Measurements from ENCODE around the gene C2orf49. TPM values are rescaled to one million over a fixed set of nuclear protein-coding genes. Genes with fewer than 3 reads are reported as not detected.

C2orf49 gene
- total RNA-seq, 1 experiment from 2014 or later = 24.8 TPM

- Histone ChIP-seq H3K4me3 (ENCODE audit: low read depth, low read length, poor library complexity, severe bottlenecking) (no peak overlapping the region), H3K27me3 (replicated peaks; ENCODE audit: insufficient read depth, low read depth, low read length, poor library complexity) (no peaks in the 10 kb centered on the region), H3K36me3 (ENCODE audit: insufficient read depth, low read length, poor library complexity, severe bottlenecking) (peaks cover 23% of the 10 kb centered on the region), H3K9me3 (ENCODE audit: low read depth, low read length, poor library complexity, severe bottlenecking) (no peaks in the 10 kb centered on the region), H3K4me1 (ENCODE audit: insufficient read depth, low read length, poor library complexity, severe bottlenecking) (no peaks in the 10 kb centered on the region), H3K27ac (ENCODE audit: low read depth, low read length, poor library complexity, severe bottlenecking) (no peak overlapping the region)
- CTCF ChIA-PET = interaction anchor here (0.6 kb wide), 1 partner anchor 1374 kb away, joined by 8 read pairs; no protein-coding TSS in a partner anchor
- BruUV-seq (replicated peaks) = no TSS peak
- intact Hi-C loops (cut with micrococcal nuclease; ENCODE audit: unreplicated experiment) = no loop called here
- TF ChIP-seq EZH2 (IDR thresholded peaks at IDR 0.05; ENCODE audit: borderline replicate concordance, low read depth, low read length, poor library complexity, severe bottlenecking) = no peak
- TF ChIP-seq, protein P1, sequence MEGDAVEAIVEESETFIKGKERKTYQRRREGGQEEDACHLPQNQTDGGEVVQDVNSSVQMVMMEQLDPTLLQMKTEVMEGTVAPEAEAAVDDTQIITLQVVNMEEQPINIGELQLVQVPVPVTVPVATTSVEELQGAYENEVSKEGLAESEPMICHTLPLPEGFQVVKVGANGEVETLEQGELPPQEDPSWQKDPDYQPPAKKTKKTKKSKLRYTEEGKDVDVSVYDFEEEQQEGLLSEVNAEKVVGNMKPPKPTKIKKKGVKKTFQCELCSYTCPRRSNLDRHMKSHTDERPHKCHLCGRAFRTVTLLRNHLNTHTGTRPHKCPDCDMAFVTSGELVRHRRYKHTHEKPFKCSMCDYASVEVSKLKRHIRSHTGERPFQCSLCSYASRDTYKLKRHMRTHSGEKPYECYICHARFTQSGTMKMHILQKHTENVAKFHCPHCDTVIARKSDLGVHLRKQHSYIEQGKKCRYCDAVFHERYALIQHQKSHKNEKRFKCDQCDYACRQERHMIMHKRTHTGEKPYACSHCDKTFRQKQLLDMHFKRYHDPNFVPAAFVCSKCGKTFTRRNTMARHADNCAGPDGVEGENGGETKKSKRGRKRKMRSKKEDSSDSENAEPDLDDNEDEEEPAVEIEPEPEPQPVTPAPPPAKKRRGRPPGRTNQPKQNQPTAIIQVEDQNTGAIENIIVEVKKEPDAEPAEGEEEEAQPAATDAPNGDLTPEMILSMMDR (conservative IDR thresholded peaks at IDR 0.05; ENCODE audit: low read depth, low read length) = no peak
- DNase-seq (ENCODE audit: low spot score) = no peak
- POLR2A ChIA-PET (ENCODE audit: low non-redundant PET) = no interaction called here
Observed at GRCh38 chr2:105290981-105291660, 46.2 kb upstream of the C2orf49 start.

GRCh38 chr2:105291981-105292380, 45.4 kb upstream of the C2orf49 start:
- no TSS peak for BruUV-seq (replicated peaks)
- no peak for DNase-seq (ENCODE audit: low spot score)
- TF ChIP-seq EZH2 (IDR thresholded peaks at IDR 0.05; ENCODE audit: borderline replicate concordance, low read depth, low read length, poor library complexity, severe bottlenecking) = no peak
- TF ChIP-seq, protein P1 (conservative IDR thresholded peaks at IDR 0.05; ENCODE audit: low read depth, low read length) = no peak
- no peak overlapping the region for H3K27ac ChIP-seq (ENCODE audit: low read depth, low read length, poor library complexity, severe bottlenecking)
- no peaks in the 10 kb centered on the region for H3K4me1 ChIP-seq (ENCODE audit: insufficient read depth, low read length, poor library complexity, severe bottlenecking)
- ChIA-PET POLR2A (ENCODE audit: low non-redundant PET) (no interaction called here), CTCF (no interaction called here)
- H3K27me3 ChIP-seq (replicated peaks; ENCODE audit: insufficient read depth, low read depth, low read length, poor library complexity) = no peaks in the 10 kb centered on the region
- peaks cover 27% of the 10 kb centered on the region for H3K36me3 ChIP-seq (ENCODE audit: insufficient read depth, low read length, poor library complexity, severe bottlenecking)
- H3K9me3 ChIP-seq (ENCODE audit: low read depth, low read length, poor library complexity, severe bottlenecking) = no peaks in the 10 kb centered on the region
- H3K4me3 ChIP-seq (ENCODE audit: low read depth, low read length, poor library complexity, severe bottlenecking) = no peak overlapping the region
- intact Hi-C loops (cut with micrococcal nuclease; ENCODE audit: unreplicated experiment) = no loop called here

GRCh38 chr2:105294046-105294445, 43.3 kb upstream of the C2orf49 start:
- CTCF ChIA-PET = no interaction called here
- H3K27ac ChIP-seq (ENCODE audit: low read depth, low read length, poor library complexity, severe bottlenecking) = no peak overlapping the region
- no peak for TF ChIP-seq EZH2 (IDR thresholded peaks at IDR 0.05; ENCODE audit: borderline replicate concordance, low read depth, low read length, poor library complexity, severe bottlenecking)
- TF ChIP-seq, protein P1 (conservative IDR thresholded peaks at IDR 0.05; ENCODE audit: low read depth, low read length) = no peak
- DNase-seq (ENCODE audit: low spot score) = no peak
- H3K27me3 ChIP-seq (replicated peaks; ENCODE audit: insufficient read depth, low read depth, low read length, poor library complexity) = no peaks in the 10 kb centered on the region
- POLR2A ChIA-PET (ENCODE audit: low non-redundant PET) = no interaction called here
- intact Hi-C loops (cut with micrococcal nuclease; ENCODE audit: unreplicated experiment) = no loop called here
- no peaks in the 10 kb centered on the region for H3K4me1 ChIP-seq (ENCODE audit: insufficient read depth, low read length, poor library complexity, severe bottlenecking)
- H3K4me3 ChIP-seq (ENCODE audit: low read depth, low read length, poor library complexity, severe bottlenecking) = no peak overlapping the region
- BruUV-seq (replicated peaks) = no TSS peak
- H3K9me3 ChIP-seq (ENCODE audit: low read depth, low read length, poor library complexity, severe bottlenecking) = no peaks in the 10 kb centered on the region
- peaks cover 31% of the 10 kb centered on the region for H3K36me3 ChIP-seq (ENCODE audit: insufficient read depth, low read length, poor library complexity, severe bottlenecking)
